Measurements from ENCODE around the gene GLS. TPM values are rescaled to one million over a fixed set of nuclear protein-coding genes. Genes with fewer than 3 reads are reported as not detected.
A peak's percentile ranks its signal among the peaks of the same experiment; 100 is the strongest.

GLS gene
- total RNA-seq, 1 donor from 2014 or later = 252 TPM

DNA sequence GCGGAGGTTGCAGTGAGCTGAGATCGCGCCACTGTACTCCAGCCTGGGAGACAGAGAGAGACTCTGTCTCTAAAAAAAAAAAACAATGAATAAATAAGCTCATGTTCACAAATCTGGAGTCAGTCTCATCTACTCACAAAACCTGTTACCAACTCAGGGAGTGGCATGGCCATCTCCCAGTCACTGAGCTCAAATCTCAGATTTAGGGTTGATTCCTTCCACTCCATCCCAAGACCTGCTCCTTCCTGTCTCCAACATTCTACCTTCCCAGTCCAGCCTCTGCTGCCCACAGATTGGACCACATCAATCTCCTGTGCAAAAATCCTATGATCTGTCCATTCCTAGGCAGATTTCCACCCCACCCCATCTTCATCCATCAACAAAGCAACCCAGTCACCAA is 131.7 kb downstream of the GLS start:
- DNase-seq (ENCODE audit: low read depth) = no peak

DNA sequence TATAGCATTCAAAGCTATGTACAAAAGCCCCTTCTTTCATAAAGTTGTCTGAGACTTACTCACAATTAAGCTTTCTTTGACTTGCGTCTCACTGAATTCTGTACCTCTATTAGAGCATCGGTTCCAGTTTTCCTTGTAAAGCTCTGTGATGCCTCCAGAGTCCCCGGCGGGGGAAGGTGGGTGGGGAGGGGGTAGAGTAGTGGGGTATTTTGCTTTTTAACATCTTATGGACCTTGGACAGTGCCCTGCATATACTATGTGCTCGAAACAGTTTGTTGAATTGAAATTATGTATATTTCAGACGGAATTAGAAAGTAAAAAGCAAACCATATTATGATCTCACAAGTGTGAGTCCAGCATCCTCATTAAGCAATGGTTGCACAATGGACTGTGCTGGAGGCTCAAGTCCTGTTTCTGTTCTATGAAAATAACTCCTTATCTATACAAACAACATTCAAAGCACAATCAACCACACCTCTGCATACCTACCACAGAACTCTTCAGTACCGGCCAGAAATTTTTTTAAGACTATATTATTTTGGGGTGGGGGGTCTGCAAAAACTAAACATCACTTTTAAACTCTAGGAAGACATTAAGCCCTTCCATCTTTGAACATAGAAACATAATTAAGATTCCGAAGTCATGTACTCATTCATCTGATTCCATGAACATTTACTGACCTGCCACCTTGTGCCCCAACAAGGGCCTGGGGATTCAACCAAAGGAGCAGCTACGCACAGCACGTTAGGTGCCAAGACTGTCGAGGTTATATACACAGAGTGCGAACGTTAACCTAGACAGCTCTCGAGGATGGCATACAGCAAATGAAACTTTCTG is 132.4 kb downstream of the GLS start:
- DNase-seq (ENCODE audit: low read depth) = no peak

DNA sequence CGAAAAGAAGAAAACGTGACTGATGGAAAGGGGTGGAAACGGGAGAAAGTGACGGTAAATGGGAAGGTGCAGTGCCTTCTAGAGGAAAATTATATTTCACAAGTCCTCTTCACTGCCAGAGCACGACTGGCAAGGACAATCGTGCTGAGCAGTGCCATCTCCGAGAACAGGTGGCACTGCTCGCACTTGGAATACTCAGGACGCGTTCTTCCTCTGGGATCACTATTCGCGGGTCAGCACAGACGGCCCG is 133.0 kb downstream of the GLS start:
- peak; percentile 79 for DNase-seq (ENCODE audit: low read depth)

- DNase-seq (ENCODE audit: low read depth) = peak; percentile 94
These were observed 133.5 kb downstream of the GLS start, which contains the start of gene STAT1 for GRCh38 chr2:191013932-191014652. STAT1 (minus strand) TSS chr2:191014171; CDS start chr2:191010003, 4,168 bp downstream.

DNA sequence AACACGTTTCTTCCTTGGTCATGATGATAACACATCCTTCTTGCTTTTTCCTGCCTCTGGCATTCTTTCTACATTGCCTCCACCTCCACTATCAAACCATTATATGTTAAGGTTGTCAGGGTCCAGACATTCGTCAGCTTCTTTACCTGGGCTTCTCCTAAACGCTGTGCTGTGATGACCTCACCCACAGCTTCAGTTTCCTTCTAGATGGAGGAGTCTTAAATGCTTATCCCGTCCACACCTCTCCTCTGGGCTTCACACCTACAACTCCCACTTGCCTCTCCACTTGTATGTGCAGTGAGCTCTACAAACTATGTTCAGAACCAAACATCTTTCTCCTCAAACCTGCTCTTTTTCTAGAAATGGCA is 134.0 kb downstream of the GLS start:
- DNase-seq (ENCODE audit: low read depth) = no peak

Other genes starting within 250 kb of the GLS start
- gene NAB1, start 231.7 kb upstream of the GLS start, total RNA-seq = 35.2 and 43.7 TPM in 2 replicates
- 106 and 116 TPM in 2 replicates for gene STAT1, start 133.3 kb downstream of the GLS start, total RNA-seq

Measured in myocyte (in vitro differentiated cells).